GM20431 (cell line): ENCODE measurements around the gene BLOC1S4.

Source experiments
- in situ Hi-C: fragments of 300-500 bp; cut with MseI, MboI; formaldehyde crosslinking; loops from one replicate; pipeline ENCODE4 v1.15.0; 2020; ENCODE audit warnings: low sequenced_read_pairs; ENCODE audit not compliant: unreplicated experiment

The BLOC1S4 gene

GRCh38 chr4:6710996-6711395, 5.0 kb upstream of the BLOC1S4 start:
- in situ Hi-C loops: loop anchor here (25.0 kb wide), 1 partner anchor 351 kb away; the partner anchor contains the start of gene GRPEL1

- in situ Hi-C loops: loop anchor here (25.0 kb wide), 1 partner anchor 347 kb away; the partner anchor contains the start of gene GRPEL1
Observed at GRCh38 chr4:6714954-6715353, 1.0 kb upstream of the BLOC1S4 start.

- in situ Hi-C loops: loop anchor here (25.0 kb wide), 1 partner anchor 347 kb away; the partner anchor contains the start of gene GRPEL1
Observed at GRCh38 chr4:6715704-6716017, 313 bp upstream of the BLOC1S4 start.

GRCh38 chr4:6716958-6717655, 1.1 kb downstream of the BLOC1S4 start:
- in situ Hi-C loops: loop anchor here (25.0 kb wide), 1 partner anchor 345 kb away; the partner anchor contains the start of gene GRPEL1

GRCh38 chr4:6718932-6719610, 3.1 kb downstream of the BLOC1S4 start:
- in situ Hi-C loops: loop anchor here (25.0 kb wide), 1 partner anchor 343 kb away; the partner anchor contains the start of gene GRPEL1

GRCh38 chr4:6719611-6720179, 3.7 kb downstream of the BLOC1S4 start:
- in situ Hi-C loops: loop anchor here (10.0 to 25.0 kb wide), 2 partner anchors 155 to 343 kb away; partner anchors contain the start of gene GRPEL1

GRCh38 chr4:6720202-6720699, 4.3 kb downstream of the BLOC1S4 start:
- in situ Hi-C loops: loop anchor here (10.0 to 25.0 kb wide), 2 partner anchors 155 to 342 kb away; partner anchors contain the start of gene GRPEL1

GRCh38 chr4:6721121-6721520, 5.1 kb downstream of the BLOC1S4 start:
- in situ Hi-C loops: loop anchor here (10.0 to 25.0 kb wide), 2 partner anchors 154 to 341 kb away; partner anchors contain the start of gene GRPEL1

GRCh38 chr4:6722891-6723290, 6.9 kb downstream of the BLOC1S4 start:
- in situ Hi-C loops: loop anchor here (10.0 to 25.0 kb wide), 2 partner anchors 152 to 339 kb away; partner anchors contain the start of gene GRPEL1

- in situ Hi-C loops: loop anchor here (10.0 to 25.0 kb wide), 2 partner anchors 151 to 338 kb away; partner anchors contain the start of gene GRPEL1
Observed at GRCh38 chr4:6723851-6724250, 7.9 kb downstream of the BLOC1S4 start.

- in situ Hi-C loops: loop anchor here (10.0 to 25.0 kb wide), 2 partner anchors 150 to 338 kb away; partner anchors contain the start of gene GRPEL1
Observed at GRCh38 chr4:6724421-6725111, 8.6 kb downstream of the BLOC1S4 start.

GRCh38 chr4:6725427-6725961, 9.5 kb downstream of the BLOC1S4 start:
- in situ Hi-C loops: loop anchor here (10.0 kb wide), 1 partner anchor 149 kb away; no protein-coding TSS in a partner anchor

GRCh38 chr4:6727081-6727942, 11.3 kb downstream of the BLOC1S4 start:
- in situ Hi-C loops: loop anchor here (10.0 kb wide), 1 partner anchor 147 kb away; no protein-coding TSS in a partner anchor

- in situ Hi-C loops: loop anchor here (10.0 kb wide), 1 partner anchor 147 kb away; no protein-coding TSS in a partner anchor
Observed at GRCh38 chr4:6727943-6728250, 11.9 kb downstream of the BLOC1S4 start.

- in situ Hi-C loops: loop anchor here (10.0 kb wide), 1 partner anchor 146 kb away; no protein-coding TSS in a partner anchor
Observed at GRCh38 chr4:6728320-6729029, 12.5 kb downstream of the BLOC1S4 start.

- in situ Hi-C loops: no loop called here
Observed at GRCh38 chr4:6730603-6731317, 14.8 kb downstream of the BLOC1S4 start.

- in situ Hi-C loops: no loop called here
Observed at GRCh38 chr4:6731318-6731675, 15.3 kb downstream of the BLOC1S4 start.
